Measurements from ENCODE around the gene ACSL4.
"Not testable (repeated sequence)": the region's sequence is repeated elsewhere in the genome, so short reads cannot be mapped to it uniquely, and the experiment has no call there.

Gene ACSL4

GRCh38 chrX:109760209-109760921 lies 27.3 kb upstream of the ACSL4 start:
- H3K27me3 ChIP-seq (ENCODE audit: control insufficient read depth, insufficient read depth, low read length, poor library complexity, severe bottlenecking), result no peaks in the 10 kb centered on the region
- H3K36me3 ChIP-seq (ENCODE audit: control insufficient read depth, insufficient read depth, low read length), result no peaks in the 10 kb centered on the region
- no peaks in the 10 kb centered on the region for H3K4me1 ChIP-seq (ENCODE audit: control insufficient read depth, insufficient read depth, low read length)
- H3K4me3 ChIP-seq (ENCODE audit: insufficient read depth, low read depth, low read length), result no peak overlapping the region
- no peaks in the 10 kb centered on the region for H3K9me3 ChIP-seq (ENCODE audit: control insufficient read depth, low read length)
- no peak overlapping the region for H3K27ac ChIP-seq (ENCODE audit: insufficient read depth, low read depth, low read length, poor library complexity, severe bottlenecking)
- 49 to 79% methylated on average over 2 to 3 of the region's 5 CpGs for whole genome bisulfite sequencing, 2 experiments

GRCh38 chrX:109753256-109753655 lies 20.2 kb upstream of the ACSL4 start:
- Histone ChIP-seq H3K4me1 (ENCODE audit: control insufficient read depth, insufficient read depth, low read length) (no peaks in the 10 kb centered on the region), H3K36me3 (ENCODE audit: control insufficient read depth, insufficient read depth, low read length) (no peaks in the 10 kb centered on the region), H3K27me3 (ENCODE audit: control insufficient read depth, insufficient read depth, low read length, poor library complexity, severe bottlenecking) (no peaks in the 10 kb centered on the region), H3K27ac (ENCODE audit: insufficient read depth, low read depth, low read length, poor library complexity, severe bottlenecking) (no peak overlapping the region), H3K4me3 (ENCODE audit: insufficient read depth, low read depth, low read length) (no peak overlapping the region), H3K9me3 (ENCODE audit: control insufficient read depth, low read length) (no peaks in the 10 kb centered on the region)
- 90 to 91% methylated on average over 4 of the region's 4 CpGs for WGBS, 2 experiments

GRCh38 chrX:109751698-109752097 lies 18.6 kb upstream of the ACSL4 start:
- no peaks in the 10 kb centered on the region for H3K4me1 ChIP-seq (ENCODE audit: control insufficient read depth, insufficient read depth, low read length)
- no peaks in the 10 kb centered on the region for H3K27me3 ChIP-seq (ENCODE audit: control insufficient read depth, insufficient read depth, low read length, poor library complexity, severe bottlenecking)
- H3K4me3 ChIP-seq (ENCODE audit: insufficient read depth, low read depth, low read length), result no peak overlapping the region
- H3K9me3 ChIP-seq (ENCODE audit: control insufficient read depth, low read length), result no peaks in the 10 kb centered on the region
- H3K36me3 ChIP-seq (ENCODE audit: control insufficient read depth, insufficient read depth, low read length), result no peaks in the 10 kb centered on the region
- WGBS, 2 experiments, result 91 to 98% methylated on average over 2 of the region's 2 CpGs
- H3K27ac ChIP-seq (ENCODE audit: insufficient read depth, low read depth, low read length, poor library complexity, severe bottlenecking), result no peak overlapping the region

DNA sequence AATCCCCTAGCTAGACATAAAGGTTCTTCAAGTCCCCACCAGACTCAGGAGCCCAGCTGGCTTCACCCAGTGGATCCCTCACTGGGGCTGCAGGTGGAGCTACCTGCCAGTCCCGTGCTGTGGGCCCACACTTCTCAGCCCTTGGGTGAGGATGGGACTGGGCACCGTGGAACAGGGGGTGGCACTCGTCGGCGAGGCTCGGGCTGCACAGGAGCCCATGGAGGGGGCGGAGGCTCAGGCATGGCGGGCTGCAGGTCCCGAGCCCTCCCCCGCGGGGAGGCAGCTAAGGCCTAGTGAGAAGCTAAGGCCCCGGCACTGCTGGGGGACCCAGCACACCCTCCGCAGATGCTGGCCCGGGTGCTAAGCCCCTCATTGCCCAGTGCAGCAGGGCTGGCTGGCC lies 16.1 kb upstream of the ACSL4 start:
- Histone ChIP-seq H3K9me3 (ENCODE audit: control insufficient read depth, low read length) (no peaks in the 10 kb centered on the region), H3K27ac (ENCODE audit: insufficient read depth, low read depth, low read length, poor library complexity, severe bottlenecking) (no peak overlapping the region), H3K4me3 (ENCODE audit: insufficient read depth, low read depth, low read length) (no peak overlapping the region), H3K27me3 (ENCODE audit: control insufficient read depth, insufficient read depth, low read length, poor library complexity, severe bottlenecking) (no peaks in the 10 kb centered on the region), H3K4me1 (ENCODE audit: control insufficient read depth, insufficient read depth, low read length) (no peaks in the 10 kb centered on the region), H3K36me3 (ENCODE audit: control insufficient read depth, insufficient read depth, low read length) (no peaks in the 10 kb centered on the region)
- WGBS, 2 experiments, result 94 to 95% methylated on average over 14 of the region's 14 CpGs

DNA sequence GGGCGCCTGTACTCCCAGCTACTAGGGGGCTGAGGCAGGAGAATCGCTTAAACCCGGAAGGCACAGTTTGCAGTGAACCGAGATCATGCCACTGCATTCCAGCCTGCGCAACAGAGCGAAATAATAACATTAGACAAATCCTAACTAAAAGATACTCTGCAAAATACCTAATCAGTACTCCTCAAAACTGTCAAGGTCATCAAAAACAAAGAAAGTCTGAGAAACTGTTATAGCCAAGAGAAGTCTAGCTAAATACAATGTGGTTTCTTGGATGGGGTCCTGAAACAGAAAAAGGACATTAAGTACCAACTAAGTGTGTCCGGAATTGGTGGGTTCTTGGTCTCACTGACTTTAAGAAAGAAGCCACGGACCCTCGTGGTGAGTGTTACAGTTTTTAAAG lies 14.6 kb upstream of the ACSL4 start:
- no peaks in the 10 kb centered on the region for H3K4me1 ChIP-seq (ENCODE audit: control insufficient read depth, insufficient read depth, low read length)
- 94% methylated on average over 9 of the region's 9 CpGs for WGBS, 2 experiments

GRCh38 chrX:109742722-109743121 lies 9.7 kb upstream of the ACSL4 start:
- H3K27me3 ChIP-seq (ENCODE audit: control insufficient read depth, insufficient read depth, low read length, poor library complexity, severe bottlenecking), result no peaks in the 10 kb centered on the region
- no peaks in the 10 kb centered on the region for H3K4me1 ChIP-seq (ENCODE audit: control insufficient read depth, insufficient read depth, low read length)
- no peaks in the 10 kb centered on the region for H3K36me3 ChIP-seq (ENCODE audit: control insufficient read depth, insufficient read depth, low read length)
- no peak overlapping the region for H3K27ac ChIP-seq (ENCODE audit: insufficient read depth, low read depth, low read length, poor library complexity, severe bottlenecking)
- H3K9me3 ChIP-seq (ENCODE audit: control insufficient read depth, low read length), result no peaks in the 10 kb centered on the region
- H3K4me3 ChIP-seq (ENCODE audit: insufficient read depth, low read depth, low read length), result no peak overlapping the region
- 50 to 90% methylated on average over 1 to 2 of the region's 4 CpGs for WGBS, 2 experiments

More for the DNA sequence above, 14.6 kb upstream of the ACSL4 start:
- no peak overlapping the region for H3K27ac ChIP-seq (ENCODE audit: insufficient read depth, low read depth, low read length, poor library complexity, severe bottlenecking)
- H3K36me3 ChIP-seq (ENCODE audit: control insufficient read depth, insufficient read depth, low read length), result no peaks in the 10 kb centered on the region
- H3K9me3 ChIP-seq (ENCODE audit: control insufficient read depth, low read length), result no peaks in the 10 kb centered on the region
- no peak overlapping the region for H3K4me3 ChIP-seq (ENCODE audit: insufficient read depth, low read depth, low read length)
- H3K27me3 ChIP-seq (ENCODE audit: control insufficient read depth, insufficient read depth, low read length, poor library complexity, severe bottlenecking), result no peaks in the 10 kb centered on the region

- H3K36me3 ChIP-seq (ENCODE audit: control insufficient read depth, insufficient read depth, low read length); H3K4me3 ChIP-seq (ENCODE audit: insufficient read depth, low read depth, low read length); H3K27ac ChIP-seq (ENCODE audit: insufficient read depth, low read depth, low read length, poor library complexity, severe bottlenecking); H3K27me3 ChIP-seq (ENCODE audit: control insufficient read depth, insufficient read depth, low read length, poor library complexity, severe bottlenecking); H3K9me3 ChIP-seq (ENCODE audit: control insufficient read depth, low read length); H3K4me1 ChIP-seq (ENCODE audit: control insufficient read depth, insufficient read depth, low read length): not testable (repeated sequence)
- WGBS, 2 experiments, result 79 to 81% methylated on average over 11 of the region's 11 CpGs
Measured at GRCh38 chrX:109740896-109741295, 7.8 kb upstream of the ACSL4 start.

GRCh38 chrX:109740433-109740809 lies 7.4 kb upstream of the ACSL4 start:
- Histone ChIP-seq H3K4me3 (ENCODE audit: insufficient read depth, low read depth, low read length) (no peak overlapping the region), H3K4me1 (ENCODE audit: control insufficient read depth, insufficient read depth, low read length) (no peaks in the 10 kb centered on the region), H3K9me3 (ENCODE audit: control insufficient read depth, low read length) (no peaks in the 10 kb centered on the region), H3K27me3 (ENCODE audit: control insufficient read depth, insufficient read depth, low read length, poor library complexity, severe bottlenecking) (no peaks in the 10 kb centered on the region), H3K36me3 (ENCODE audit: control insufficient read depth, insufficient read depth, low read length) (no peaks in the 10 kb centered on the region), H3K27ac (ENCODE audit: insufficient read depth, low read depth, low read length, poor library complexity, severe bottlenecking) (no peak overlapping the region)

DNA sequence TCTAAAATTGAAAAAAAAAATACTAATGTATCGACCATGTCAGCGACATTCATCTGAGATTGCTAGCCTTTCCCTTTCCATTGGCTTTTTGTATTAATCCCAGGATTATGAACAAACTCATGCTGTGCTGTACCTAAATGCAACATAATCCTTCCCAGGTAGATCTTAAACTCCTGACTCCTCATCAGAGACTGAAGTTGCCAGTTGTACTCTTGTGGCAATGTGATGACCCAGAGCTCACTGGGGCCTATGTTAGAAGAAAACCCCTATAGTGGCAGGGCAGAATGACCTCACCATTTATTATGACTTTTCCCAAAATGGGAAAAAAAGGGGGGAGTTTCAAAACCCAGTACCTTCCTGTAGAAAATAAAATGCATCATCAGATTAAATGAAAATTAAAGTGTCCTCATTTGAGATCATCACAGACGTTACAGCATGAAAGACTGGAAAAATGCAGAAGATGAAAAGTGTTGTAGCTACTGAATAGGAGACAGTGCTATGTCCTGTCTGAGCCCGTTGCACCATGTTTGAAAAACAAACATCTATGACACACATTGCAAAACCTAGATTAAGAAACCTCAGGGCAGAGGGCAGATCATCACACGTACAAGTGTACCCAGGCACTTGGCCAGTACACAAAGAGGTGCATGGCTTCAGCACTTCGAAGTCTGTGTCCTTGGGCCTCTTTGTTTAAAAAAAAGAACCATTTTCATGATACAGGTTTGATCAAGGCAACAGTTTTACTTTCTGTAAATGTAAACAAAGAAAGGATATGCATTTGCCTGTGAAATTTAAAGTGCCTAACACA lies 6.8 kb upstream of the ACSL4 start:
- Histone ChIP-seq H3K9me3 (ENCODE audit: control insufficient read depth, low read length) (no peaks in the 10 kb centered on the region), H3K27me3 (ENCODE audit: control insufficient read depth, insufficient read depth, low read length, poor library complexity, severe bottlenecking) (no peaks in the 10 kb centered on the region), H3K36me3 (ENCODE audit: control insufficient read depth, insufficient read depth, low read length) (no peaks in the 10 kb centered on the region), H3K4me3 (ENCODE audit: insufficient read depth, low read depth, low read length) (no peak overlapping the region), H3K27ac (ENCODE audit: insufficient read depth, low read depth, low read length, poor library complexity, severe bottlenecking) (no peak overlapping the region), H3K4me1 (ENCODE audit: control insufficient read depth, insufficient read depth, low read length) (no peaks in the 10 kb centered on the region)
- 91 to 93% methylated on average over 5 to 6 of the region's 6 CpGs for WGBS, 2 experiments

DNA sequence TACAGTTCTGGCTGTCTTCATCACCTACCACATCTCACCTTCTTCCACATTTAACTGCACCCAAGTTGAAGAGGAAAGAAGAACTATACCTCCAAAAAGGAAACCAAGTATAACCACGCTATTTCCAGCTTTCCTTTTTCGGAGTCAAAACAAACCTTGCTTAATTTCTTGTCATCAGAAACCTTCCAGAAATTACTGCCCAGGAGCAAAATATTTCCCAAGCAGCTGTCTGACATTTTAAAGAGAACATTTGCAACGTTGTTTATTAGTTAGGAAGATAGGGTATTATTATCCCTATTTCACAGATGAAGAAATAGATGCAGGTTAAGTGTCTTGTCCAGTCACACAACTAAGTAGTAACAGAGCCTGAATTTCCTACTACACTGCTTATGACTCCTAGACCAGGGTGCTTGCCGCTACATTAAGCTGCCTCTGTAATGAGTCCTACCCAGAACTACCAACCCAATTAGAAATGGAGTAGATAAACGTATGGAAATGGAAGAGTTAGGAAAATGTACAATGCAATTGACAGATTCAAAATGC lies 2.2 kb upstream of the ACSL4 start:
- Histone ChIP-seq H3K4me3 (ENCODE audit: insufficient read depth, low read depth, low read length) (no peak overlapping the region), H3K27ac (ENCODE audit: insufficient read depth, low read depth, low read length, poor library complexity, severe bottlenecking) (no peak overlapping the region), H3K4me1 (ENCODE audit: control insufficient read depth, insufficient read depth, low read length) (peaks cover 5% of the 10 kb centered on the region), H3K27me3 (ENCODE audit: control insufficient read depth, insufficient read depth, low read length, poor library complexity, severe bottlenecking) (peaks cover 8% of the 10 kb centered on the region), H3K36me3 (ENCODE audit: control insufficient read depth, insufficient read depth, low read length) (no peaks in the 10 kb centered on the region), H3K9me3 (ENCODE audit: control insufficient read depth, low read length) (no peaks in the 10 kb centered on the region)
- WGBS, 2 experiments, result 93 to 96% methylated on average over 3 to 5 of the region's 5 CpGs

Data from ectodermal cell (in vitro differentiated cells).